Upper lobe of left lung (tissue), 4 donors: ENCODE measurements around the gene KIAA1958.

Experiments
- POLR2A ChIP-seq, 4 donors: fragments of 450-650 bp; IDR thresholded peaks; one replicate each; pipeline ENCODE4 v1.5.1; 2016 to 2017; ENCODE audit warnings: antibody characterized with exemption in 4 of 4, mild to moderate bottlenecking in 2 of 4
- TF ChIP-seq, protein P1 (sequence below), 6 experiments: fragments of 450-650 bp in 4 of 6; fragments of 200-600 bp in 2 of 6; sonication (generic) in 2 of 6; IDR thresholded peaks; one replicate each; pipeline ENCODE4 v1.5.1; 2016 to 2019; ENCODE audit warnings: antibody characterized with exemption in 6 of 6

GRCh38 chr9:112586599-112587155 lies 100.0 kb downstream of the KIAA1958 start:
- TF ChIP-seq, protein P1, sequence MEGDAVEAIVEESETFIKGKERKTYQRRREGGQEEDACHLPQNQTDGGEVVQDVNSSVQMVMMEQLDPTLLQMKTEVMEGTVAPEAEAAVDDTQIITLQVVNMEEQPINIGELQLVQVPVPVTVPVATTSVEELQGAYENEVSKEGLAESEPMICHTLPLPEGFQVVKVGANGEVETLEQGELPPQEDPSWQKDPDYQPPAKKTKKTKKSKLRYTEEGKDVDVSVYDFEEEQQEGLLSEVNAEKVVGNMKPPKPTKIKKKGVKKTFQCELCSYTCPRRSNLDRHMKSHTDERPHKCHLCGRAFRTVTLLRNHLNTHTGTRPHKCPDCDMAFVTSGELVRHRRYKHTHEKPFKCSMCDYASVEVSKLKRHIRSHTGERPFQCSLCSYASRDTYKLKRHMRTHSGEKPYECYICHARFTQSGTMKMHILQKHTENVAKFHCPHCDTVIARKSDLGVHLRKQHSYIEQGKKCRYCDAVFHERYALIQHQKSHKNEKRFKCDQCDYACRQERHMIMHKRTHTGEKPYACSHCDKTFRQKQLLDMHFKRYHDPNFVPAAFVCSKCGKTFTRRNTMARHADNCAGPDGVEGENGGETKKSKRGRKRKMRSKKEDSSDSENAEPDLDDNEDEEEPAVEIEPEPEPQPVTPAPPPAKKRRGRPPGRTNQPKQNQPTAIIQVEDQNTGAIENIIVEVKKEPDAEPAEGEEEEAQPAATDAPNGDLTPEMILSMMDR (IDR thresholded peaks at IDR 0.05), result no peak
- no peak for TF ChIP-seq POLR2A (IDR thresholded peaks at IDR 0.05)
